Measurements from ENCODE around the gene ITPR2. TPM values are rescaled to one million over a fixed set of nuclear protein-coding genes. Genes with fewer than 3 reads are reported as not detected.
"Not testable (repeated sequence)": the region's sequence is repeated elsewhere in the genome, so short reads cannot be mapped to it uniquely, and the experiment has no call there.

Gene ITPR2
- total RNA-seq, 3 donors from 2014 or later: 33.3 to 60.8 (median 54.0) TPM

DNA sequence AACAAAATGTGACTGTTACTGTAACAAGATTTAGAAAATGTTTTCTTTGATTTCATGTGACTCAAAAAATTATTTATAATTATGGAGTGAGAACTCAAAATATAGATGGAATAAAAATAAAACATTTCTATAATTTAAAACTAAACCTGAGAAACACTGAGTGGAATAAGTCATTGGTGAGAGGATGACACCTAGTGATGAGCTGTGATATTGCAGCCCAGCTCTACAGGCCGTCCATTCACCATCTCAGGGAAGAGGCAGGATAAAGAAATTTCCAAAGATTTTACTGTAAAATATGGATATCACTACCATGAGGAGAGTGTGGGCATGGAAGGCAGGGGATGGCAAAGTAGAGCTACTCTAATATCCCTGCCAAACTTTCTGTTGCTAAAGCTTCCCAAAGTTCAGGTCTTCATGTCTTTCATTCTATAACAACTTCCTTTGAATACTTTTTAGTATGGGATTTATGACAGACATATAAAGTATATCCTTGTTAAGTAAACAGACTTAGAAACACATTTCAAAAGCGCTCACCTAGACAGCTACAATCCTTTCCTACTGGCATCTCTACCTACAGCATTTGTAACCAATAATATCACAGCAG, 308.0 kb downstream of the ITPR2 start:
- ATAC-seq (no peak), DNase-seq (peak in 1 of 3 donors; percentile 16)
- no peak overlapping the region for H3K4me3 ChIP-seq
- no peaks in the 10 kb centered on the region for H3K36me3 ChIP-seq (ENCODE audit: low read depth)
- intact Hi-C loops (cut with DNase I, micrococcal nuclease): no loop called here
- peaks cover 8% of the 10 kb centered on the region for H3K4me1 ChIP-seq (ENCODE audit: low read depth)
- TF ChIP-seq, protein P1, sequence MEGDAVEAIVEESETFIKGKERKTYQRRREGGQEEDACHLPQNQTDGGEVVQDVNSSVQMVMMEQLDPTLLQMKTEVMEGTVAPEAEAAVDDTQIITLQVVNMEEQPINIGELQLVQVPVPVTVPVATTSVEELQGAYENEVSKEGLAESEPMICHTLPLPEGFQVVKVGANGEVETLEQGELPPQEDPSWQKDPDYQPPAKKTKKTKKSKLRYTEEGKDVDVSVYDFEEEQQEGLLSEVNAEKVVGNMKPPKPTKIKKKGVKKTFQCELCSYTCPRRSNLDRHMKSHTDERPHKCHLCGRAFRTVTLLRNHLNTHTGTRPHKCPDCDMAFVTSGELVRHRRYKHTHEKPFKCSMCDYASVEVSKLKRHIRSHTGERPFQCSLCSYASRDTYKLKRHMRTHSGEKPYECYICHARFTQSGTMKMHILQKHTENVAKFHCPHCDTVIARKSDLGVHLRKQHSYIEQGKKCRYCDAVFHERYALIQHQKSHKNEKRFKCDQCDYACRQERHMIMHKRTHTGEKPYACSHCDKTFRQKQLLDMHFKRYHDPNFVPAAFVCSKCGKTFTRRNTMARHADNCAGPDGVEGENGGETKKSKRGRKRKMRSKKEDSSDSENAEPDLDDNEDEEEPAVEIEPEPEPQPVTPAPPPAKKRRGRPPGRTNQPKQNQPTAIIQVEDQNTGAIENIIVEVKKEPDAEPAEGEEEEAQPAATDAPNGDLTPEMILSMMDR (IDR thresholded peaks at IDR 0.05): no peak
- H3K9me3 ChIP-seq: peaks cover 15% of the 10 kb centered on the region

DNA sequence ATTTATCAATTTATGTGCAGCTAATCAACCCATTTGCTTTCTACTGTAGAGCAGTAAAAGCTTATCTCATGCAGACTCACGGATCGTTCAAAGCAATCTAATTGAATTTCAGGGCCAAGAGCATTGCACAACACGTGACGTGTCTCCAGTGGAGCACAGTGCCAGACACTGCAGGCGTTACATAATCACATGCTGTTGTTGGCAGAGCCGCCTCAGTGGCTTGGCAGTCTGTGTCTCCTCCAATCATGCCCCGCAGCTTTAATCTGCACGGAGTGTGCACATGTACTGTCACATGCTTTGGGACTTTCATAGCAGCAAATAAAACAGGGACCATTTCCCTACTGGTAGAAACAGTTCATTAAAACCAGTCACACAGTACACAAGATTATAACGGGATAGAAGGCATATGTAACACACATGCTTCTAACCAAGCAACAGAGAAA, 309.3 kb downstream of the ITPR2 start:
- intact Hi-C loops (cut with DNase I, micrococcal nuclease): no loop called here
- Histone ChIP-seq H3K4me3 (no peak overlapping the region), H3K9me3 (peaks cover 15% of the 10 kb centered on the region), H3K36me3 (ENCODE audit: low read depth) (no peaks in the 10 kb centered on the region), H3K4me1 (ENCODE audit: low read depth) (peaks cover 8% of the 10 kb centered on the region)
- peak; percentile 82 to 94 (median 82) for DNase-seq
- TF ChIP-seq, protein P1 (IDR thresholded peaks at IDR 0.05): no peak
- ATAC-seq: peak; percentile 99

DNA sequence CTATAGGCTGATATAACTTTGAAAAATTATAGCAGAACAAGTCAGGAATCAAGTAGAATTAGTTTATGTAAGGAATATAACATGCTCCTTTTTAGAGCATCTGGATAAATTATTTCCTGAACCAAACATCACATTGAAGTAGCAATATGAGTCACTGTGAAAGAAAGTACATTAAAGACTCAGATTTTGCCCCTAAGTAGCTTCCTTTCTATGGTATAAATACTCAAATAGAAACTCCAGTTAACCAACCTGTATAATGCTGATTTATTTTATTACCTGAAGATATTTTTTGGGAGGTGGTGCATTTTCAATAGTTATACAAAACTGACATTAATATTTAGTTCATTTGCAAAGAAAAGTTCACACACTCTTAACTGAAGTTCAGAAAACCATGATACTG, 312.1 kb downstream of the ITPR2 start:
- no peak overlapping the region for H3K4me3 ChIP-seq
- peaks cover 8% of the 10 kb centered on the region for H3K4me1 ChIP-seq (ENCODE audit: low read depth)
- ATAC-seq: no peak
- intact Hi-C loops (cut with DNase I, micrococcal nuclease): no loop called here
- H3K36me3 ChIP-seq (ENCODE audit: low read depth): no peaks in the 10 kb centered on the region
- H3K9me3 ChIP-seq: peaks cover 14% of the 10 kb centered on the region
- DNase-seq: no peak
- TF ChIP-seq, protein P1 (IDR thresholded peaks at IDR 0.05): no peak

DNA sequence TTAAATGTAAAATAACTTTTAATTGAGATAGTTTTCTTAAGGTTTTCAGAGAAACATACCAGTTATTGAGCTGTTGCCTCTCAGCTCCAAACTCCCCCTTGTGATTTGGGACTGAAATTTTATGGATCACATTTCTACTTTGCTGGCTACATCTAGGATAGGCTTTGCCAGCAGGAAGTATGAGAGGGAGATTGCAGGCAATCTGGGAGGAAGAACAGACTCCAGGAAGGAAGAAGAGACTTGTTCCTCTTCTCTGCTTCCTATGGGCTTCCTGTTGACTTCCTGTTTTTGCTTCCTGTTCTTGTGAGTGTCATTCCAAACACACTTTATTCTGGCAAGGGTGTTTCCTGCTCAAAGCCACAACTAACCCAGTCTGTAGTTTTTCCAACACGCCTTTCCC, 312.9 kb downstream of the ITPR2 start:
- TF ChIP-seq, protein P1 (IDR thresholded peaks at IDR 0.05): no peak
- ATAC-seq (no peak), DNase-seq (no peak)
- H3K9me3 ChIP-seq: peaks cover 6% of the 10 kb centered on the region
- H3K4me3 ChIP-seq: no peak overlapping the region
- intact Hi-C loops (cut with DNase I, micrococcal nuclease): no loop called here
- peaks cover 8% of the 10 kb centered on the region for H3K4me1 ChIP-seq (ENCODE audit: low read depth)
- H3K36me3 ChIP-seq (ENCODE audit: low read depth): no peaks in the 10 kb centered on the region

DNA sequence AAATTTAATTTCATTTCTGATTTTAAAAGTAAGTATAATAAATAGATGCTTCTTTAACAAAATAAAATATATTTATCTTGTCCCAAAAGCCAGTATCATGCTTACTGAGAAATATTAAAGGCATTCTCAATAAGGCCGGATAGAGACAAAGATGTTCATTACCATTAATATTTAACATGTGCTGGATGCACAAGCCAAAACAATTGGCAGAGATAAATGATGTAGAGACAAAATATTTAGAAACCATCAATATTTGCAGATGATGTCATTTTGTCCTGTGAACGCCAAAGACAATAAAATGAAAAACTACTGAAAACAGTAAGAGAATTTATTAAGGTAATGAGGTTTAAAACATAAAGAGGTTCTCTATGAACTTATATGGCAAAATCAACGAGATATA, 313.5 kb downstream of the ITPR2 start:
- intact Hi-C loops (cut with DNase I, micrococcal nuclease): no loop called here
- H3K36me3 ChIP-seq (ENCODE audit: low read depth): no peaks in the 10 kb centered on the region
- peaks cover 8% of the 10 kb centered on the region for H3K4me1 ChIP-seq (ENCODE audit: low read depth)
- TF ChIP-seq, protein P1 (IDR thresholded peaks at IDR 0.05): no peak
- ATAC-seq (no peak), DNase-seq (no peak)
- peaks cover 2% of the 10 kb centered on the region for H3K9me3 ChIP-seq
- no peak overlapping the region for H3K4me3 ChIP-seq

DNA sequence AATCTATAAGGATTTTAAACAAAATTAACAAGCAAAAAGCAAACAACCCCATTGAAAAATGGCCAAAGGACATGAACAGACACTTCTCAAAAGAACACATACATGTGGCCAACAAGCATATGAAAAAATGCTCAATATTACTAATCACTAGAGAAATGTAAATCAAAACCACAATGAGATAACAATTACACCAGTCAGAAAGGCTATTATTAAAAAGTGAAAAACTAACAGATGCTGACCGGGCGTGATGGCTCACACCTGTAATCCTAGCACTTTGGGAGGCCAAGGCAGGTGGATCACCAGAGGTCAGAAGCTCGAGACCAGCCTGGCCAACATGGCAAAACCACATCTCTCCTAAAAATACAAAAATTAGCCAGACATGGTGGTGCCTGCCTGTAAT, 315.7 kb downstream of the ITPR2 start:
- H3K9me3 ChIP-seq; H3K4me3 ChIP-seq; DNase-seq; H3K36me3 ChIP-seq (ENCODE audit: low read depth); ATAC-seq; H3K4me1 ChIP-seq (ENCODE audit: low read depth); intact Hi-C loops (cut with DNase I, micrococcal nuclease): not testable (repeated sequence)

Data from mucosa of descending colon (tissue), 3 donors.